Loucy (cell line): ENCODE data around the gene GARRE1.

Experiments
- H2AFZ ChIP-seq: fragments of 200-600 bp; sonication (generic); 2 replicates; pipeline ENCODE4 v1.6.0; 2016; ENCODE audit warnings: antibody characterized with exemption, mild to moderate bottlenecking, low read length, moderate library complexity
- H3F3A ChIP-seq: fragments of 200-600 bp; 2 replicates; pipeline ENCODE4 v1.6.0; 2016; ENCODE audit warnings: antibody characterized with exemption, low read depth, mild to moderate bottlenecking
- H3K27me3 ChIP-seq: fragments of 200-600 bp; sonication (generic); 2 replicates; pipeline ENCODE4 v1.6.1; 2014; ENCODE audit warnings: low read length, mild to moderate bottlenecking; ENCODE audit not compliant: insufficient read depth, poor library complexity, severe bottlenecking
- H3K36me3 ChIP-seq: fragments of 200-600 bp; sonication (generic); 2 replicates; pipeline ENCODE4 v1.6.1; 2016; ENCODE audit warnings: low read length; ENCODE audit not compliant: insufficient read depth
- H3K4me1 ChIP-seq: fragments of 200-600 bp; sonication (generic); 2 replicates; pipeline ENCODE4 v1.5.1; 2014; ENCODE audit warnings: low read length, mild to moderate bottlenecking; ENCODE audit not compliant: insufficient read depth, poor library complexity, severe bottlenecking
- H3K4me2 ChIP-seq: fragments of 200-600 bp; sonication (generic); 2 replicates; pipeline ENCODE4 v1.6.0; 2014; ENCODE audit warnings: antibody characterized with exemption, low read length, low read depth, mild to moderate bottlenecking; ENCODE audit not compliant: poor library complexity, severe bottlenecking
- H3K4me3 ChIP-seq: fragments of 200-600 bp; sonication (generic); 2 replicates; pipeline ENCODE4 v1.5.1; 2014; ENCODE audit warnings: low read length, mild to moderate bottlenecking, mixed read lengths; ENCODE audit not compliant: poor library complexity, severe bottlenecking
- H3K79me2 ChIP-seq: fragments of 200-600 bp; sonication (generic); 2 replicates; pipeline ENCODE4 v1.6.1; 2014; ENCODE audit warnings: low read length; ENCODE audit not compliant: insufficient read depth
- H3K9ac ChIP-seq: fragments of 200-600 bp; sonication (generic); 2 replicates; pipeline ENCODE4 v1.6.0; 2014; ENCODE audit warnings: mild to moderate bottlenecking, low read depth, low read length, moderate library complexity; ENCODE audit not compliant: poor library complexity, severe bottlenecking
- H3K9me2 ChIP-seq: fragments of 200-600 bp; sonication (generic); replicated peaks from 2 replicates; pipeline ENCODE4 v1.6.1; 2016; ENCODE audit warnings: low read depth, low read length, mixed read lengths
- H3K9me3 ChIP-seq: fragments of 200-600 bp; sonication (generic); 2 replicates; pipeline ENCODE4 v1.6.1; 2014; ENCODE audit warnings: mild to moderate bottlenecking, antibody characterized with exemption, low read length, low read depth; ENCODE audit not compliant: insufficient read depth
- H4K20me1 ChIP-seq: fragments of 200-600 bp; sonication (generic); 2 replicates; pipeline ENCODE4 v1.6.0; 2014; ENCODE audit warnings: antibody characterized with exemption, low read length, mild to moderate bottlenecking; ENCODE audit not compliant: insufficient read depth, poor library complexity, severe bottlenecking
- EZH2phosphoT487 ChIP-seq: fragments of 200-600 bp; IDR thresholded peaks from 2 replicates; pipeline ENCODE4 v1.6.1; 2018; ENCODE audit warnings: antibody characterized with exemption, mild to moderate bottlenecking, moderate library complexity, borderline replicate concordance
- TF ChIP-seq, protein P1 (sequence below): fragments of 200-600 bp; sonication (generic); conservative IDR thresholded peaks from 2 replicates; pipeline ENCODE4 v1.5.1; 2014; ENCODE audit warnings: mild to moderate bottlenecking, antibody characterized with exemption, low read length

GARRE1 gene

GRCh38 chr19:34243876-34244578 lies 10.3 kb upstream of the GARRE1 start:
- H3K9me3 ChIP-seq, result no peaks in the 10 kb centered on the region
- no peak overlapping the region for H3K4me2 ChIP-seq
- no peaks in the 10 kb centered on the region for H3K4me1 ChIP-seq
- H3K9ac ChIP-seq, result no peak overlapping the region
- H3K27me3 ChIP-seq, result no peaks in the 10 kb centered on the region
- H3K4me3 ChIP-seq, result no peak overlapping the region
- H4K20me1 ChIP-seq, result no peaks in the 10 kb centered on the region
- H3K79me2 ChIP-seq, result no peaks in the 10 kb centered on the region
- no peaks in the 10 kb centered on the region for H3K9me2 ChIP-seq
- H3K36me3 ChIP-seq, result no peaks in the 10 kb centered on the region
- no peak overlapping the region for H2AFZ ChIP-seq
- H3F3A ChIP-seq, result no peaks in the 10 kb centered on the region
- TF ChIP-seq, protein P1, sequence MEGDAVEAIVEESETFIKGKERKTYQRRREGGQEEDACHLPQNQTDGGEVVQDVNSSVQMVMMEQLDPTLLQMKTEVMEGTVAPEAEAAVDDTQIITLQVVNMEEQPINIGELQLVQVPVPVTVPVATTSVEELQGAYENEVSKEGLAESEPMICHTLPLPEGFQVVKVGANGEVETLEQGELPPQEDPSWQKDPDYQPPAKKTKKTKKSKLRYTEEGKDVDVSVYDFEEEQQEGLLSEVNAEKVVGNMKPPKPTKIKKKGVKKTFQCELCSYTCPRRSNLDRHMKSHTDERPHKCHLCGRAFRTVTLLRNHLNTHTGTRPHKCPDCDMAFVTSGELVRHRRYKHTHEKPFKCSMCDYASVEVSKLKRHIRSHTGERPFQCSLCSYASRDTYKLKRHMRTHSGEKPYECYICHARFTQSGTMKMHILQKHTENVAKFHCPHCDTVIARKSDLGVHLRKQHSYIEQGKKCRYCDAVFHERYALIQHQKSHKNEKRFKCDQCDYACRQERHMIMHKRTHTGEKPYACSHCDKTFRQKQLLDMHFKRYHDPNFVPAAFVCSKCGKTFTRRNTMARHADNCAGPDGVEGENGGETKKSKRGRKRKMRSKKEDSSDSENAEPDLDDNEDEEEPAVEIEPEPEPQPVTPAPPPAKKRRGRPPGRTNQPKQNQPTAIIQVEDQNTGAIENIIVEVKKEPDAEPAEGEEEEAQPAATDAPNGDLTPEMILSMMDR, result no peak
- TF ChIP-seq EZH2phosphoT487, result no peak

GRCh38 chr19:34244611-34245299 lies 9.6 kb upstream of the GARRE1 start:
- Histone ChIP-seq H3K9me2 (no peaks in the 10 kb centered on the region), H3K9me3 (no peaks in the 10 kb centered on the region), H3K9ac (no peak overlapping the region), H3F3A (no peaks in the 10 kb centered on the region), H3K27me3 (no peaks in the 10 kb centered on the region), H4K20me1 (no peaks in the 10 kb centered on the region), H3K36me3 (no peaks in the 10 kb centered on the region), H3K79me2 (no peaks in the 10 kb centered on the region), H2AFZ (no peak overlapping the region), H3K4me1 (no peaks in the 10 kb centered on the region), H3K4me2 (no peak overlapping the region), H3K4me3 (no peak overlapping the region)
- TF ChIP-seq, protein P1, result no peak
- no peak for TF ChIP-seq EZH2phosphoT487

GRCh38 chr19:34246340-34246739 lies 8.0 kb upstream of the GARRE1 start:
- no peak overlapping the region for H3K9ac ChIP-seq
- H3K36me3 ChIP-seq, result no peaks in the 10 kb centered on the region
- H3K4me3 ChIP-seq, result no peak overlapping the region
- no peaks in the 10 kb centered on the region for H4K20me1 ChIP-seq
- no peaks in the 10 kb centered on the region for H3K27me3 ChIP-seq
- no peaks in the 10 kb centered on the region for H3K9me3 ChIP-seq
- H3F3A ChIP-seq, result no peaks in the 10 kb centered on the region
- no peaks in the 10 kb centered on the region for H3K79me2 ChIP-seq
- no peak overlapping the region for H3K4me2 ChIP-seq
- TF ChIP-seq EZH2phosphoT487, result no peak
- TF ChIP-seq, protein P1, result no peak
- H3K9me2 ChIP-seq, result no peaks in the 10 kb centered on the region
- no peaks in the 10 kb centered on the region for H3K4me1 ChIP-seq
- H2AFZ ChIP-seq, result no peak overlapping the region
